Testis (tissue), 5 donors: ENCODE results near the gene DNAH10. TPM values are rescaled to one million over a fixed set of nuclear protein-coding genes. Genes with fewer than 3 reads are reported as not detected.
A peak's percentile ranks its signal among the peaks of the same experiment; 100 is the strongest.

Source experiments
- DNase-seq: peaks from one replicate; pipeline ENCODE4 v3.0.0-alpha.2; 2019
- H3K27ac ChIP-seq, 2 donors: fragments of 200-600 bp; sonication (generic); one replicate each; pipeline ENCODE4 v1.5.1; 2019
- H3K27me3 ChIP-seq: fragments of 200-600 bp; sonication (generic); one replicate; pipeline ENCODE4 v1.5.1; 2019
- H3K36me3 ChIP-seq: fragments of 200-600 bp; sonication (generic); one replicate; pipeline ENCODE4 v1.5.1; 2017; ENCODE audit warnings: low read depth; ENCODE audit errors: missing control alignments
- H3K4me1 ChIP-seq: fragments of 200-600 bp; sonication (generic); one replicate; pipeline ENCODE4 v1.5.1; 2019
- H3K4me3 ChIP-seq, 2 donors: fragments of 200-600 bp; sonication (generic); one replicate each; pipeline ENCODE4 v1.5.1; 2017 to 2019
- H3K9me3 ChIP-seq: fragments of 200-600 bp; sonication (generic); one replicate; pipeline ENCODE4 v1.5.1; 2017
- POLR2A ChIP-seq: fragments of 450-650 bp; IDR thresholded peaks from one replicate; pipeline ENCODE4 v1.6.1; 2017; ENCODE audit warnings: antibody characterized with exemption, mild to moderate bottlenecking, moderate library complexity
- WGBS, 2 donors: methylation state at CpG; one replicate each; pipeline ENCODE4 v1.1.5; 2018; 5-methylcytosine and 5-hydroxymethylcytosine counted together
- intact Hi-C: fragments of 100-400 bp; cut with DNase I; formaldehyde crosslinking; loops from one replicate; pipeline ENCODE4 v1.15.1; 2023; ENCODE audit warnings: low total_unique reads
- long read RNA-seq, 2 donors: transcript quantifications; one replicate each; lab custom pipeline, GENCODE V29; 2026
- polyA plus RNA-seq: library from polyadenylated mRNA; stranded (reverse); fragments of 350-450 nt; fragmentation: Illumina TruSeq; extraction: RNeasy Lipid Tissue Mini Kit (QIAGEN cat#74804); gene quantifications from one replicate; pipeline ENCODE4 v1.2.3, GENCODE V29; 2014; ENCODE audit warnings: low read depth, low replicate concordance; ENCODE audit not compliant: insufficient read depth
- total RNA-seq, 2 donors: library from RNA; depleted of rRNA; stranded (reverse); fragments of >200 nt; gene quantifications; one replicate each; pipeline ENCODE4 v1.2.3, GENCODE V29; 2016
- TF ChIP-seq, protein P1 (sequence below), 3 experiments: fragments of 450-650 bp in 2 of 3; fragments of 200-600 bp in 1 of 3; sonication (generic) in 1 of 3; IDR thresholded peaks; one replicate each; pipeline ENCODE4 v1.5.1; 2016 to 2019; ENCODE audit warnings: antibody characterized with exemption in 3 of 3, mild to moderate bottlenecking in 2 of 3, moderate library complexity in 1 of 3

Gene DNAH10, protein sequence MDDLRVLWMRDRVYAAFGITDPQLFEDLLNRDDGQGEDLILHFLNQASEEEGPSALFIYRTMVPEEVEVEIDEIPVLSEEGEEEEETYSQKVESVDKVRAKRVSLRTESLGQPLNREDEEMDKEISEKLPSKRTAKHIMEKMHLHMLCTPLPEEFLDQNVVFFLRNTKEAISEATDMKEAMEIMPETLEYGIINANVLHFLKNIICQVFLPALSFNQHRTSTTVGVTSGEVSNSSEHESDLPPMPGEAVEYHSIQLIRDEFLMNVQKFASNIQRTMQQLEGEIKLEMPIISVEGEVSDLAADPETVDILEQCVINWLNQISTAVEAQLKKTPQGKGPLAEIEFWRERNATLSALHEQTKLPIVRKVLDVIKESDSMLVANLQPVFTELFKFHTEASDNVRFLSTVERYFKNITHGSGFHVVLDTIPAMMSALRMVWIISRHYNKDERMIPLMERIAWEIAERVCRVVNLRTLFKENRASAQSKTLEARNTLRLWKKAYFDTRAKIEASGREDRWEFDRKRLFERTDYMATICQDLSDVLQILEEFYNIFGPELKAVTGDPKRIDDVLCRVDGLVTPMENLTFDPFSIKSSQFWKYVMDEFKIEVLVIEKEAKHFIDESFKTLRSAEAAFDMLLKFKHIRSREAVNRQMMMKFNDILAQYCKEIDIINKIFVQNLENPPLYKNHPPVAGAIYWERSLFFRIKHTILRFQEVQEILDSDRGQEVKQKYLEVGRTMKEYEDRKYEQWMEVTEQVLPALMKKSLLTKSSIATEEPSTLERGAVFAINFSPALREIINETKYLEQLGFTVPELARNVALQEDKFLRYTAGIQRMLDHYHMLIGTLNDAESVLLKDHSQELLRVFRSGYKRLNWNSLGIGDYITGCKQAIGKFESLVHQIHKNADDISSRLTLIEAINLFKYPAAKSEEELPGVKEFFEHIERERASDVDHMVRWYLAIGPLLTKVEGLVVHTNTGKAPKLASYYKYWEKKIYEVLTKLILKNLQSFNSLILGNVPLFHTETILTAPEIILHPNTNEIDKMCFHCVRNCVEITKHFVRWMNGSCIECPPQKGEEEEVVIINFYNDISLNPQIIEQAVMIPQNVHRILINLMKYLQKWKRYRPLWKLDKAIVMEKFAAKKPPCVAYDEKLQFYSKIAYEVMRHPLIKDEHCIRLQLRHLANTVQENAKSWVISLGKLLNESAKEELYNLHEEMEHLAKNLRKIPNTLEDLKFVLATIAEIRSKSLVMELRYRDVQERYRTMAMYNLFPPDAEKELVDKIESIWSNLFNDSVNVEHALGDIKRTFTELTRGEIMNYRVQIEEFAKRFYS (N-terminal part only)
- total RNA-seq: 10 to 100 TPM; 15.4 to 29.3 TPM
- polyA plus RNA-seq: 24.3 TPM
- long read RNA-seq, donor 1, partial matches to known transcripts: 0 of 1 reads
- long read RNA-seq, donor 1, other reads (novel, unspliced or antisense): 0 of 1 reads
- long read RNA-seq, donor 2: 0 reads

DNA sequence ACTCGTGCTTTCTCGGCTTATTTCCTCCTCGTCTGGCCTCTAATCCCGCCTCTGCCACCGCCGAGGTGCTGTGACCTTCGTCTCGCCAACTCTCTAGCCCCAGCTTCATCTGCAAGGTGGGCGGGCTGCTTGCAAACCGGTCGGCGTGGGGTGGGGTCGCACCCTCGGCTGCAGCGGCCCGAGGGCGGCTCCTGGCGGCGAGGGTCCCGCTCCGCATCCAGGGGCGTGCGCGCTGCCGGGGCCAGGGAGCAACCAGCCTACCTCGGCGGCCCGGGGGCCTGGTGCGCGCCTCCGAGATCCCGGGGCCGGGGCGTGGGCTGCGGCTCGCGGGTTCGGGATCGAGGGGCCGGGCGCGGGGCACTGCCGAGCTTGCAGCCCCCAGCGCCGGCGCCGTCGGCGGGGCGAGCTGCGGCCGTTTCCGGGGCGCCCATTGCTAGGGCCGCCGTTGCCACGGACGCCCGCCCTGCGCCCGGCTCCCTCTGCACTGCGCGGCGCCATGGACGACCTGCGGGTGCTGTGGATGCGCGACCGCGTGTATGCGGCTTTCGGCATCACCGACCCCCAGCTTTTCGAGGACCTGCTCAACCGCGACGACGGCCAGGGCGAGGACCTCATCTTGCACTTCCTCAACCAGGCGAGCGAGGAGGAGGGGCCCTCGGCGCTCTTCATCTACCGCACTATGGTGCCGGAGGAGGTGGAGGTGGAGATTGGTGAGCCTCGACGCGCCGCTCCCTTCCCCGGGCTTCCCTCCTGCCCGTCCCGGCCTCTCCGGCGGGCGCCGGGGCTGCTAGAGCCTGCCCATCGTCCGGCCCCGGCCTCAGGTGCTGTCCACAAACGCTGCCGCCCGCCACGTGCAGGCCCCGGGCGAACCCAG, at the start of gene DNAH10:
TSS of gene DNAH10 (plus strand) at position 461 of the 874 bp plus-strand sequence. CDS start at position 497, 36 bp downstream.
- H3K9me3 ChIP-seq: no peaks in the 10 kb centered on the region
- H3K4me1 ChIP-seq: no peaks in the 10 kb centered on the region
- TF ChIP-seq, protein P1, sequence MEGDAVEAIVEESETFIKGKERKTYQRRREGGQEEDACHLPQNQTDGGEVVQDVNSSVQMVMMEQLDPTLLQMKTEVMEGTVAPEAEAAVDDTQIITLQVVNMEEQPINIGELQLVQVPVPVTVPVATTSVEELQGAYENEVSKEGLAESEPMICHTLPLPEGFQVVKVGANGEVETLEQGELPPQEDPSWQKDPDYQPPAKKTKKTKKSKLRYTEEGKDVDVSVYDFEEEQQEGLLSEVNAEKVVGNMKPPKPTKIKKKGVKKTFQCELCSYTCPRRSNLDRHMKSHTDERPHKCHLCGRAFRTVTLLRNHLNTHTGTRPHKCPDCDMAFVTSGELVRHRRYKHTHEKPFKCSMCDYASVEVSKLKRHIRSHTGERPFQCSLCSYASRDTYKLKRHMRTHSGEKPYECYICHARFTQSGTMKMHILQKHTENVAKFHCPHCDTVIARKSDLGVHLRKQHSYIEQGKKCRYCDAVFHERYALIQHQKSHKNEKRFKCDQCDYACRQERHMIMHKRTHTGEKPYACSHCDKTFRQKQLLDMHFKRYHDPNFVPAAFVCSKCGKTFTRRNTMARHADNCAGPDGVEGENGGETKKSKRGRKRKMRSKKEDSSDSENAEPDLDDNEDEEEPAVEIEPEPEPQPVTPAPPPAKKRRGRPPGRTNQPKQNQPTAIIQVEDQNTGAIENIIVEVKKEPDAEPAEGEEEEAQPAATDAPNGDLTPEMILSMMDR (IDR thresholded peaks at IDR 0.05): peak in 1 of 3 experiments; percentile 13
- no peak for TF ChIP-seq POLR2A
- H3K4me3 ChIP-seq: peak within 1 kb of the TSS; percentile 47 to 51
- intact Hi-C loops: no loop called here
- no peak within 1 kb of the TSS for H3K27ac ChIP-seq
- 0 to 7% methylated on average over 8 to 39 of the region's 105 CpGs for WGBS, 2 donors
- peak; percentile 37 for DNase-seq
- H3K36me3 ChIP-seq: no peaks in the 10 kb centered on the region
- H3K27me3 ChIP-seq: no peaks in the 10 kb centered on the region

DNA sequence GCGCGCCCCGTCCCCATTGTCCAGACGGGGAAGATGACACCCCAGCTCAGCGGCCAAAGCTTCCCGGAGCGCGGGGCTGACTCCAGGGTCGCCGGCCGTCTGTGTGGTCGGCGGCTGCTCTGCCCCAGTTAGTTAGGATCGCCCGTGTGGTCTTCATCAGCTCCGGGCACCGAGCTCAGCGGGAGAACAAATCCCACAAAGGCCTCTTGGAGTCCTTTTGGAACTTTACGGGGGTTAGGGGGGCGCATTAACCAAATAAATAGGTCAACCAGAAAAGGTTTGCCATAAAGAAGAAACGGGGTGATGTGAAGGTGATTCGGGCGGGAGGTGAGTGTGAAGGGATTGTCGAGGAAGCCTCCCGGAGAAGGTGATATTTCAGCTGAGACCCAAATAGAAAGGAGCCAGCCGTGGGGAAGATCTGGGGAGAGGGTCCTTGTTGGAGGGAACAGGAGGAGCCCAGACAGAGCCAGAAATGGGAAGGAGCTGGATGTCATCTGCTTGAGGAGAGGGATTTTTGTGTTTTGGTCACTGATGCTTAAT, 49.3 kb upstream of the DNAH10 start:
- no peak for DNase-seq
- WGBS, 2 donors: 1 to 2% methylated on average over 11 to 25 of the region's 26 CpGs
- H3K36me3 ChIP-seq: no peaks in the 10 kb centered on the region
- peak overlapping the region; percentile 96 to 98 for H3K4me3 ChIP-seq
- TF ChIP-seq, protein P1 (IDR thresholded peaks at IDR 0.05): no peak
- TF ChIP-seq POLR2A: no peak
- peaks cover 17% of the 10 kb centered on the region for H3K4me1 ChIP-seq
- peak overlapping the region in 1 of 2 donors; percentile 33 for H3K27ac ChIP-seq
- intact Hi-C loops: no loop called here
- no peaks in the 10 kb centered on the region for H3K9me3 ChIP-seq
- H3K27me3 ChIP-seq: no peaks in the 10 kb centered on the region

DNA sequence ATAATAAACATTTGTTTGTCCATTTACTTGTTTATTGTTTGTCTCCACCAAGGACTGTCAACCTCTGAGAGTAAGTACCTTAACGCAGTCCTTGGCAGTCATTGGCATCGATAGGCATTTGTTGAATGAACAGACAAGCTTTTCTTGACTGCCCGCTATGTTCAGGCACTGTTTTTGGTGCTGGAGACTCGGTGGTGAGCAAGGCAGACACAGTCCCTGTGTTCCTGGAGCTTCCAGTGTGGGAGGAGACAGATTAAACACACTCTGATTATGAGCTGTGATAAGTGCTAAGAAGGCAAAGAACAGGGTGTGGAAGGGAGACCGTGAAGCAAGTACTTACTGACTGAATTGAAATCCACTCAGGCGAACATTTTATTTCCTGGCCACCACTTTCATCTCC, 48.7 kb upstream of the DNAH10 start:
- whole genome bisulfite sequencing, 2 donors: 20 to 25% methylated on average over 6 of the region's 6 CpGs
- H3K27ac ChIP-seq: no peak overlapping the region
- peak overlapping the region in 1 of 2 donors; percentile 96 for H3K4me3 ChIP-seq
- no peak for DNase-seq
- no peaks in the 10 kb centered on the region for H3K27me3 ChIP-seq
- intact Hi-C loops: no loop called here
- no peaks in the 10 kb centered on the region for H3K9me3 ChIP-seq
- H3K36me3 ChIP-seq: no peaks in the 10 kb centered on the region
- TF ChIP-seq, protein P1 (IDR thresholded peaks at IDR 0.05): no peak
- no peak for TF ChIP-seq POLR2A
- peaks cover 17% of the 10 kb centered on the region for H3K4me1 ChIP-seq
